Posterior vena cava (tissue), 2 donors: ENCODE data around the gene SYTL5. TPM values are rescaled to one million over a fixed set of nuclear protein-coding genes. Genes with fewer than 3 reads are reported as not detected.

ENCODE experiments used
- DNase-seq: peaks from one replicate; pipeline ENCODE4 v3.0.0-alpha.2; 2020; ENCODE audit warnings: low spot score
- intact Hi-C, 2 donors: fragments of 100-400 bp; cut with DNase I; formaldehyde crosslinking; loops; one replicate each; pipeline versions ENCODE4 v1.14.1 to v1.14.2; 2022 to 2023
- total RNA-seq, 2 donors: library from RNA; stranded (reverse); fragmentation: NEBNext Ultra II Directional; extraction: Animal tissue kit (Norgen Biotek cat#: 25700); gene quantifications; one replicate each; pipeline ENCODE4 v1.2.1, GENCODE V29; 2021
- donor health status: DM: yes; HTN: yes; CAD: no.
- donor health status: DM: yes; HTN: yes; CAD: no.

SYTL5 gene
- total RNA-seq, 2 donors from 2014 or later: 0.05 to 0.09 TPM

GRCh38 chrX:38008658-38009057 is 2.3 kb downstream of the SYTL5 start:
- intact Hi-C loops: no loop called here

GRCh38 chrX:38009641-38010040 is 3.3 kb downstream of the SYTL5 start:
- intact Hi-C loops: no loop called here
- DNase-seq: no peak

More at GRCh38 chrX:38008658-38009057, 2.3 kb downstream of the SYTL5 start:
- DNase-seq: no peak

GRCh38 chrX:38018766-38019425 is 12.5 kb downstream of the SYTL5 start:
- no peak for DNase-seq
- intact Hi-C loops: no loop called here

GRCh38 chrX:38028300-38028699 is 21.9 kb downstream of the SYTL5 start:
- no peak for DNase-seq
- intact Hi-C loops: no loop called here

- intact Hi-C loops: no loop called here
- DNase-seq: no peak
Observed at GRCh38 chrX:38036466-38036865, 30.1 kb downstream of the SYTL5 start.

GRCh38 chrX:38038501-38038900 is 32.1 kb downstream of the SYTL5 start:
- DNase-seq: no peak
- intact Hi-C loops: no loop called here

- DNase-seq: no peak
- intact Hi-C loops: no loop called here
Observed at GRCh38 chrX:38041237-38041636, 34.9 kb downstream of the SYTL5 start.

GRCh38 chrX:38044701-38045100 is 38.3 kb downstream of the SYTL5 start:
- DNase-seq: no peak
- intact Hi-C loops: no loop called here

GRCh38 chrX:38045538-38046096 is 39.3 kb downstream of the SYTL5 start:
- DNase-seq: no peak

GRCh38 chrX:38048886-38049285 is 42.5 kb downstream of the SYTL5 start:
- no peak for DNase-seq
- intact Hi-C loops: no loop called here

More at GRCh38 chrX:38045538-38046096, 39.3 kb downstream of the SYTL5 start:
- intact Hi-C loops: no loop called here

- intact Hi-C loops: no loop called here
- DNase-seq: no peak
Observed at GRCh38 chrX:38050806-38051205, 44.5 kb downstream of the SYTL5 start.

- DNase-seq: no peak
- intact Hi-C loops: no loop called here
Observed at GRCh38 chrX:38052096-38052495, 45.7 kb downstream of the SYTL5 start.

- intact Hi-C loops: no loop called here
- no peak for DNase-seq
Observed at GRCh38 chrX:38055170-38055847, 49.0 kb downstream of the SYTL5 start.

- no peak for DNase-seq
- intact Hi-C loops: no loop called here
Observed at GRCh38 chrX:38060331-38060878, 54.1 kb downstream of the SYTL5 start.

GRCh38 chrX:38061335-38061734 is 55.0 kb downstream of the SYTL5 start:
- no peak for DNase-seq
- intact Hi-C loops: no loop called here

GRCh38 chrX:38066934-38067333 is 60.6 kb downstream of the SYTL5 start:
- DNase-seq: no peak
- intact Hi-C loops: no loop called here

GRCh38 chrX:38069273-38069672 is 62.9 kb downstream of the SYTL5 start:
- no peak for DNase-seq
- intact Hi-C loops: no loop called here

- intact Hi-C loops: no loop called here
- no peak for DNase-seq
Observed at GRCh38 chrX:38069991-38070390, 63.6 kb downstream of the SYTL5 start.

GRCh38 chrX:38079463-38079862 is 73.1 kb downstream of the SYTL5 start:
- intact Hi-C loops: no loop called here
- DNase-seq: no peak

GRCh38 chrX:38080808-38081207 is 74.5 kb downstream of the SYTL5 start:
- DNase-seq: no peak
- intact Hi-C loops: no loop called here

GRCh38 chrX:38081909-38082308 is 75.6 kb downstream of the SYTL5 start:
- no peak for DNase-seq
- intact Hi-C loops: no loop called here
